SK-N-MC (cell line): ENCODE data around the gene DDX31.
A peak's percentile ranks its signal among the peaks of the same experiment; 100 is the strongest.
"Not testable (repeated sequence)": the region's sequence is repeated elsewhere in the genome, so short reads cannot be mapped to it uniquely, and the experiment has no call there.

ENCODE experiments used
- DNase-seq: peaks from one replicate; pipeline ENCODE4 v3.0.0-alpha.2; 2011; ENCODE audit warnings: low read depth, low spot score
- H3K27ac ChIP-seq: fragments of 200-600 bp; sonication (generic); 2 replicates; pipeline ENCODE4 v1.5.1; 2016; ENCODE audit warnings: mixed run types
- H3K36me3 ChIP-seq: fragments of 200-600 bp; sonication (generic); 2 replicates; pipeline ENCODE4 v1.6.1; 2017; ENCODE audit warnings: antibody characterized with exemption, low read length, mixed read lengths; ENCODE audit not compliant: insufficient read depth
- H3K4me3 ChIP-seq: fragments of 200-600 bp; sonication (generic); 2 replicates; pipeline ENCODE4 v1.5.1; 2016
- H3K9ac ChIP-seq: fragments of 200-600 bp; sonication (generic); 2 replicates; pipeline ENCODE4 v1.8.0; 2017; ENCODE audit warnings: mixed run types, mixed read lengths; ENCODE audit not compliant: insufficient read length
- H3K9me3 ChIP-seq: fragments of 200-600 bp; sonication (generic); 2 replicates; pipeline ENCODE4 v1.6.1; 2017; ENCODE audit warnings: low read depth, mild to moderate bottlenecking, antibody characterized with exemption, low read length, moderate library complexity, mixed read lengths
- EZH2 ChIP-seq: fragments of 200-600 bp; sonication (generic); IDR thresholded peaks from one replicate; pipeline ENCODE4 v1.6.1; 2017; ENCODE audit warnings: antibody characterized with exemption
- FOXP2 ChIP-seq: optimal IDR thresholded peaks from 2 replicates; pipeline ENCODE3; 2011; ENCODE audit warnings: mild to moderate bottlenecking, moderate library complexity; ENCODE audit not compliant: insufficient read depth; ENCODE audit errors: extremely low read length, control extremely low read depth
- POLR2AphosphoS5 ChIP-seq: IDR thresholded peaks from 2 replicates; pipeline ENCODE4 v1.6.1; 2012; ENCODE audit warnings: mild to moderate bottlenecking, low read depth, low read length, borderline replicate concordance

Gene DDX31

DNA sequence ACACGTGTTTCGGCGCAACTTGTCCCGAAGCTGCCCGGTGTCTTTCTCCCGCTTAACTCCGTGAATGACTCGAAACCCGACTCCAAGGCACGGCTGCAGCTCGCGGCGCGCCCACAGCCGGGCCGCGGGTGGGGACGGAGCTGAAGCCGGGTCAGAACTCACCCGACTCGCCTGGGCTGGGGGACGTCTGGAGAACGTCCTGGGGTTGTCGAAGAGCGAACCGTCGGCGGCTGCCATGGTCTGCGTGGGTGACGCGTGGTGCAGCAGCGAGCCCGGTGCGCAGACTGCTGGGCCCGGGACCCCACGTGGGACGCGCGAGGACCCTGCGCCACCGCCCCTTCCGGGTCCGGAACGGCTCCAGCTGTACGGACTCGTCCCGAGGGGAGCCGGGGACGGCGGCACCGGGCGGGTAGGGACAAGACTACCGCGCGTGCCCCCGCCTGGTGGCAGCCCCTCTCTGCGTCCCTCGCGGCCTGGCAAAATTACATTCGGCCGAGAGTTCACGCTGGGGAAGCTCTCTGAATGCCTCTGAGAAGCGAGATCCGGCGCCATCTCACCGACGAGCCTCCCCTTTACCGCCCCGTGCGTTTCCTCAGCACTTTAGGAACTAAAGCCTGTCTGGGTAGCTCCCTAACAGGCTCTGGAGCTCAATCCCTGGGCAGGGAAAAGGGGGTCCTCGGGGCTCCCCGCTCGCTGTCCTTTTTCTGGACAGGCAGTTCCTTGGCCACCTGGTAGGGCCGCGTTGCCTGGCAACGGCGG is at the start of gene DDX31:
TSS of gene DDX31 (minus strand) at position 286 of the 759 bp plus-strand sequence. CDS start at position 237, 49 bp downstream.
- Histone ChIP-seq H3K4me3 (peak within 1 kb of the TSS; percentile 90), H3K9me3 (no peaks in the 10 kb centered on the region), H3K36me3 (peaks cover 31% of the 10 kb centered on the region), H3K9ac (peak within 1 kb of the TSS; percentile 78), H3K27ac (peak within 1 kb of the TSS; percentile 91)
- peak; percentile 75; the same call in 1 of the 2 replicates for TF ChIP-seq POLR2AphosphoS5
- TF ChIP-seq FOXP2 = no peak
- TF ChIP-seq EZH2 = no peak
- DNase-seq = peak; percentile 30

DNA sequence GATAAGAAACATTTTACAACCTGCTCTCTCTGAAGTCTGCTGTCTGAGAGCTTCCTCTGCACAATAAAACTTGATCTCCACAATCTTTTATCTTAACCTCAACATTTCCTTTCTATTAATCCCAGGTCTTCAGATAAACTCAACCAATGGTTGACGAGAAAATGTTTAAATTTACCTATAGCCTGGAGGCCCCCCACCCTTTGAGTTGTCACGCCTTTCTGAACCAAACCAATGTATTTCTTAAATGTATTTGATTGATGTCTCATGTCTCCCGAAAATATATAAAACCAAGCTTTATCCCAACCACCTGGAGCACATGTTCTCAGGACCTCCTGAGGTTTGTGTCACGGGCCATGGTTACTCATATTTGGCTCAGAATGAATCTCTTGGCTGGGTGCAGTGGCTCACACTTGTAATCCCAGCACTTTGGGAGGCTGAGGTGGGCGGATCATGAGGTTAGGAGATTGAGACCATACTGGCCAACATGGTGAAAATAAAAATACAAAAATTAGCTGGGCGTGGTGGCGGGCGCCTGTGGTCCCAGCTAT is 48.7 kb upstream of the DDX31 start:
- H3K27ac ChIP-seq, H3K4me3 ChIP-seq, H3K36me3 ChIP-seq, H3K9me3 ChIP-seq, DNase-seq, H3K9ac ChIP-seq: not testable (repeated sequence)

- TF ChIP-seq EZH2 = no peak
- no peak for TF ChIP-seq POLR2AphosphoS5
- no peak for TF ChIP-seq FOXP2
- DNase-seq = no peak
- no peaks in the 10 kb centered on the region for H3K36me3 ChIP-seq
Measured at GRCh38 chr9:132717326-132717945, 47.7 kb upstream of the DDX31 start.

DNA sequence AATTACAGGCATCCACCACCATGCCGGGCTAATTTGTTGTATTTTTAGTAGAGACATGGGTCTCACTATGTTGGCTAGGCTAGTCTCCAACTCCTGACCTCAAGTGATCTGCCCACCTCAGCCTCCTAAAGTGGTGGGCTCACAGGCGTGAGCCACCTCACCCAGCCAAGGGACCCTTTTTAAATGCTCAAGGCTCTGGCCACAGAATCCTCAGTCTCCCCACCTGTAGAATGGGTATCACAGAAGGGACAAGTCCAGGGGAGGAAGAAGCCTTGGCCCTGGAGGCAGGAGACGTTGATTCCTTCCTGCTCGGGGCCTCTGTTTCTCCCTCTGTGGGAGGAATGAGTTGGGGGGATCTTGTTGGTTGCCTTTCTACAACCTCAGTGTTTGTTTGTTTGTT is 46.2 kb upstream of the DDX31 start:
- DNase-seq = no peak
- no peak overlapping the region for H3K27ac ChIP-seq
- H3K4me3 ChIP-seq = no peak overlapping the region

More at GRCh38 chr9:132717326-132717945, 47.7 kb upstream of the DDX31 start:
- Histone ChIP-seq H3K27ac (no peak overlapping the region), H3K4me3 (no peak overlapping the region), H3K9ac (no peak overlapping the region), H3K9me3 (no peaks in the 10 kb centered on the region)

GRCh38 chr9:132712753-132713152 is 43.0 kb upstream of the DDX31 start:
- TF ChIP-seq FOXP2 (no peak), POLR2AphosphoS5 (no peak), EZH2 (no peak)
- H3K9ac ChIP-seq = no peak overlapping the region

More for the DNA sequence above, 46.2 kb upstream of the DDX31 start:
- Histone ChIP-seq H3K36me3 (no peaks in the 10 kb centered on the region), H3K9me3 (no peaks in the 10 kb centered on the region), H3K9ac (no peak overlapping the region)
- TF ChIP-seq EZH2 = no peak
- no peak for TF ChIP-seq POLR2AphosphoS5
- TF ChIP-seq FOXP2 = no peak

DNA sequence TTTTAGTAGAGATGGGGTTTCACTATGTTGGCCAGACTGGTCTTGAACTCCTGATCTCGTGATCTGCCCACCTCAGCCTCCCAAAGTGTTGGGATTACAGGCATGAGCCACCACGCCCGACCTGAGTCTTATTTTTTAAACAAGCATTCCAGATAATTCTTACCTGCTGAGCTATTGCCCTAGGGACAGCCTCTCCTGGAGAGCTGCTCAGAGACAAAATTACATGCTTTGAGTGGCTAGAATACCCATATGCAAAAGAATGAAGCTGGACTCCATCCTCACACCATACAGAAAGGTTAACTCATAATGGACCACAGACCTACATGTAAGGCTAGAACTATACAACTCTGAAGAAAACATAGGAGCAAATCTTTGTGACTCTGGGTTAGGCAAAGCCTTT is 42.1 kb upstream of the DDX31 start:
- no peak for TF ChIP-seq FOXP2
- no peak for TF ChIP-seq EZH2
- TF ChIP-seq POLR2AphosphoS5 = no peak
- DNase-seq = no peak
- Histone ChIP-seq H3K9ac (no peak overlapping the region), H3K36me3 (no peaks in the 10 kb centered on the region), H3K27ac (no peak overlapping the region), H3K4me3 (no peak overlapping the region), H3K9me3 (no peaks in the 10 kb centered on the region)

More at GRCh38 chr9:132712753-132713152, 43.0 kb upstream of the DDX31 start:
- no peak for DNase-seq
- Histone ChIP-seq H3K27ac (no peak overlapping the region), H3K4me3 (no peak overlapping the region), H3K36me3 (no peaks in the 10 kb centered on the region), H3K9me3 (no peaks in the 10 kb centered on the region)

DNA sequence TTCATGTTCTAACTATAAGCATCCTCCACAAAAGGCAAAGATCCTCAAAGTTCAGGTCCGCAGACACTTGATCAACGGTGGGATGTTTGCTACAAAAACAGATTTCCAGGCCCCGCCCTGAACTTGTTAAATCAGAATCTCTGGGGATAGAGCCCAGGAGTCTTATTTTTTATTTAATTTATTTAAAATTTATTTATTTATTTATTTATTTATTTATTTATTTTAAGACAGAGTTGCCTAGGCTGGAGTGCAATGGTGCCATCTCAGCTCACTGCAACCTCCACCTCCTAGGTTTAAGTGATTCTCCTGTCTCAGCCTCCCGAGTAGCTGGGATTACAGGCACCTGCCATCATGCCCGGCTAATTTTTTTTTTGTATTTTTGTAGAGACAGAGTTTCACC is 41.4 kb upstream of the DDX31 start:
- DNase-seq, H3K9ac ChIP-seq, H3K4me3 ChIP-seq, H3K9me3 ChIP-seq, H3K27ac ChIP-seq, H3K36me3 ChIP-seq: not testable (repeated sequence)

DNA sequence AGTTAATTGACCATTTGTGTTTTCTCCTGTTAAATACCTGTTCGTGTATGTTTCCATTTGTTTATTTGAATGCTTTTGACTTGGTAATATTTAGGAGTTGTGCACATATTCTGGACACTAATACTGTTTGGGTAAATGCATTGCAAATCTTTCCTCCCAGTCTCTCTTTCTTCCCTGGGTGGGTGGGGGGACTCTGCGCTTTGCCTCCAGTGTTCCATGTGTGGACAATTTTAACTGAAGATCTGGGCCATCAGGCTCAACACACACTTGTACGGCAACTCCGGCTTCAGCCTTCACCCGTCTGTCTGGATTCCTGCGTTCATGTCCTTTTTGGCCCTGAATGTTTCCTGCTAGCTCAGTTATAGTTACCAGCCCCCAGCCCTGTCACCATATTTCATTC is 40.5 kb upstream of the DDX31 start:
- DNase-seq = no peak
- Histone ChIP-seq H3K36me3 (no peaks in the 10 kb centered on the region), H3K4me3 (no peak overlapping the region), H3K9ac (no peak overlapping the region), H3K9me3 (no peaks in the 10 kb centered on the region), H3K27ac (no peak overlapping the region)
- TF ChIP-seq EZH2 (no peak), POLR2AphosphoS5 (no peak), FOXP2 (no peak)
